ENCODE measurements around the gene IRF1. TPM values are rescaled to one million over a fixed set of nuclear protein-coding genes. Genes with fewer than 3 reads are reported as not detected.

The IRF1 gene
- total and polyA plus RNA-seq, 4 donors = 32.9 to 141 (median 68.5) TPM

- Histone ChIP-seq H3K4me1 (ENCODE audit: control insufficient read depth in 5 of 5, insufficient read depth in 5 of 5, low read length in 5 of 5) (peaks cover 0 to 14% (median 6%) of the 10 kb centered on the region in 5 donors), H3K27me3 (ENCODE audit: control insufficient read depth in 3 of 3, insufficient read depth in 3 of 3, low read length in 2 of 3) (no peaks in the 10 kb centered on the region), H3K27ac (ENCODE audit: low read depth in 1 of 2, low read length in 1 of 2) (peak overlapping the region; percentile 52 to 61), H3K9me3 (ENCODE audit: control insufficient read depth in 4 of 4, insufficient read depth in 3 of 4, low read length in 3 of 4) (no peaks in the 10 kb centered on the region), H3K9ac (ENCODE audit: insufficient read depth in 1 of 2, low read length in 2 of 2) (no peak overlapping the region), H3K4me3 (no peak overlapping the region), H3K36me3 (ENCODE audit: control insufficient read depth in 4 of 4, insufficient read depth in 4 of 4, low read length in 4 of 4) (peaks cover 0 to 16% (median 0%) of the 10 kb centered on the region in 4 donors)
- no peak for DNase-seq
- ATAC-seq (ENCODE audit: insufficient read depth, low FRiP score) = peak; percentile 8
- TF ChIP-seq CTCF (IDR thresholded peaks at IDR 0.05; ENCODE audit: control extremely low read depth, extremely low read depth) = no peak
- 84 to 88% methylated on average over 10 of the region's 10 CpGs for WGBS, 2 donors
Measured at GRCh38 chr5:132477784-132478365, 12.7 kb downstream of the IRF1 start.

DNA sequence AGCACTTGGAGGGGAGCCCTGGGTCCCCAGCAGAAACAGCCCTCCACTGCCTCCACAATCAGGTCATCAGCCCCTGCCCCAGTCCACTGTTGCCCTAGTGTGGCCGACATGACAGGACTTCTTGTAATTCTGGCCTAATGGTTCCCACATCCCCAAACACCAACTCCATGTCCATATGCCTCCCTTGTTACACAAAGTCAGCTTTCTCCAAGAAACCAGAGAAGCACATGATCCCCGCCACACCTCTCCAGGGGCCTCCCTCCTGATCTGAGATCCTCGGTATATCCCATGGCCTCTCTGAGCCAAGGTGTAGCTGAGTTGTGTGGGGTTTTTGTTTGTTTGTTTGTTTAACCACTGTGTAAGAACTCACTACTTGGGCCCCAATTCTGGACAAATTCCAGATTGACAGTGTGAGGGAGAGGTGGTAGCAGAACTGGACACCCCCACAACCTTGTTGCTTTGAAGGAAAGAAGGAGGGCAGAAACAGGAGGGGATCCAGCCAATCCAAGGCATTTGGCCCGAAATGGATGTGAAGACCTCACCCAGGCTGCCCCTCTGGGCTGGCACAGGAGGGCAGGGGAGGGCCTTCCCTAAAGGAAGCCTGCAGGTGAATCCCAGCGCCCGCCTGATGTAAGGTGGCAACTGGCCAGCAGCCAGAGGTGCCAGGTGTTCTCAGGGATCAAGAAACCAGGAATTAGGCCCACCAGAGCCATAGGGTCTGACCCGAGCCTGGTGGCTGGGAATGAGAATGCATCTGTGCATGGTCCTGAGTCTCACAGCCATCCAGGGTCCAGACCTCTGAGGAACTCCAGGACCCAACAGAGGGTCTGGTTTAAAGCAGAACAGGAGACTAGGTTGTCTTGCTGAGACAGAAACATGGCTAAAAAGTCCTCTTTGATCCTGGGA, 13.4 kb downstream of the IRF1 start:
- ATAC-seq (ENCODE audit: insufficient read depth, low FRiP score) = no peak
- TF ChIP-seq CTCF (IDR thresholded peaks at IDR 0.05; ENCODE audit: control extremely low read depth, extremely low read depth) = no peak
- WGBS, 2 donors = 89 to 90% methylated on average over 7 of the region's 7 CpGs
- H3K9ac ChIP-seq (ENCODE audit: insufficient read depth in 1 of 2, low read length in 2 of 2) = no peak overlapping the region
- no peaks in the 10 kb centered on the region for H3K27me3 ChIP-seq (ENCODE audit: control insufficient read depth in 3 of 3, insufficient read depth in 3 of 3, low read length in 2 of 3)
- H3K36me3 ChIP-seq (ENCODE audit: control insufficient read depth in 4 of 4, insufficient read depth in 4 of 4, low read length in 4 of 4) = peaks cover 0 to 16% (median 0%) of the 10 kb centered on the region in 4 donors
- H3K4me3 ChIP-seq = no peak overlapping the region
- H3K27ac ChIP-seq (ENCODE audit: low read depth in 1 of 2, low read length in 1 of 2) = peak overlapping the region; percentile 13 to 57
- peaks cover 0 to 14% (median 6%) of the 10 kb centered on the region in 5 donors for H3K4me1 ChIP-seq (ENCODE audit: control insufficient read depth in 5 of 5, insufficient read depth in 5 of 5, low read length in 5 of 5)
- no peaks in the 10 kb centered on the region for H3K9me3 ChIP-seq (ENCODE audit: control insufficient read depth in 4 of 4, insufficient read depth in 3 of 4, low read length in 3 of 4)
- DNase-seq = no peak

GRCh38 chr5:132475987-132476875, 14.3 kb downstream of the IRF1 start:
- Histone ChIP-seq H3K9me3 (ENCODE audit: control insufficient read depth in 4 of 4, insufficient read depth in 3 of 4, low read length in 3 of 4) (no peaks in the 10 kb centered on the region), H3K27me3 (ENCODE audit: control insufficient read depth in 3 of 3, insufficient read depth in 3 of 3, low read length in 2 of 3) (no peaks in the 10 kb centered on the region), H3K4me1 (ENCODE audit: control insufficient read depth in 5 of 5, insufficient read depth in 5 of 5, low read length in 5 of 5) (peaks cover 0 to 18% (median 6%) of the 10 kb centered on the region in 5 donors), H3K36me3 (ENCODE audit: control insufficient read depth in 4 of 4, insufficient read depth in 4 of 4, low read length in 4 of 4) (peaks cover 0 to 10% (median 0%) of the 10 kb centered on the region in 4 donors), H3K27ac (ENCODE audit: low read depth in 1 of 2, low read length in 1 of 2) (peak overlapping the region; percentile 52 to 57), H3K4me3 (no peak overlapping the region), H3K9ac (ENCODE audit: insufficient read depth in 1 of 2, low read length in 2 of 2) (no peak overlapping the region)
- DNase-seq (no peak), ATAC-seq (ENCODE audit: insufficient read depth, low FRiP score) (no peak)
- TF ChIP-seq CTCF (IDR thresholded peaks at IDR 0.05; ENCODE audit: control extremely low read depth, extremely low read depth) = no peak
- 90 to 94% methylated on average over 8 of the region's 8 CpGs for WGBS, 2 donors

Measured in lung (tissue), 12 donors.